Kidney glomerular epithelial cell (primary cell): ENCODE measurements around the gene ALG10B.
"Not testable (repeated sequence)": the region's sequence is repeated elsewhere in the genome, so short reads cannot be mapped to it uniquely, and the experiment has no call there.

Experiments used
- DNase-seq: peaks from one replicate; lab custom pipeline; 2025; lab: John Stamatoyannopoulos, UW

ALG10B gene, protein sequence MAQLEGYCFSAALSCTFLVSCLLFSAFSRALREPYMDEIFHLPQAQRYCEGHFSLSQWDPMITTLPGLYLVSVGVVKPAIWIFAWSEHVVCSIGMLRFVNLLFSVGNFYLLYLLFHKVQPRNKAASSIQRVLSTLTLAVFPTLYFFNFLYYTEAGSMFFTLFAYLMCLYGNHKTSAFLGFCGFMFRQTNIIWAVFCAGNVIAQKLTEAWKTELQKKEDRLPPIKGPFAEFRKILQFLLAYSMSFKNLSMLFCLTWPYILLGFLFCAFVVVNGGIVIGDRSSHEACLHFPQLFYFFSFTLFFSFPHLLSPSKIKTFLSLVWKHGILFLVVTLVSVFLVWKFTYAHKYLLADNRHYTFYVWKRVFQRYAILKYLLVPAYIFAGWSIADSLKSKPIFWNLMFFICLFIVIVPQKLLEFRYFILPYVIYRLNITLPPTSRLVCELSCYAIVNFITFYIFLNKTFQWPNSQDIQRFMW

DNA sequence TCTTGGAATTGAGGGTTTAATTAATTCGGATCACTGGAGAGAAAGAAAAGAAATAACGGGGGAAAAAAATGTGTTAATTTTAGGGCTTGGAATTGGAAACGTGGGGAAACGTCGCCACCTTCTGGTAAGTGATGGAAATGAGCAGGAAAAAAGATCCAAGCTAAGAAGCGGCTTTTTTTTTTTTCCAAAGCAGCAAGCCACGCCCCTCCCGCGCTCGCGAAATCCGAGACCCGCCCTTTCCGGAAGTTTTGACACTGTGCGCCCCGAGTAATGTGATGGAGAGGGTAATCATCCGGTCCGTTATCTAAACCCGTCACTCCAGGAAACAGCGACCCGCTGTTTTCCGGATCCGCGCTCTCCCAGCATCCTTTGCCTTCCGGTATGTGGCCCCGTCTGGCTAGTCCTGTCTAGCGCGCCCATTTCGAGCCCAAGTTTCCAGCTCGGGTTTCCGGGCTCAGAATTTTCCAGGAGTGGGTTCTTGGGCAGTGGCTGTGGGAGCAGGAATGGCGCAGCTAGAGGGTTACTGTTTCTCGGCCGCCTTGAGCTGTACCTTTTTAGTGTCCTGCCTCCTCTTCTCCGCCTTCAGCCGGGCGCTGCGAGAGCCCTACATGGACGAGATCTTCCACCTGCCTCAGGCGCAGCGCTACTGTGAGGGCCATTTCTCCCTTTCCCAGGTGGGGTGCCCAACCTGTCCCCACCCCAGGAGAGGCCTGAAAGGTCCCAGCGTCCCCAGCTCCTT is at the start of gene ALG10B:
Gene ALG10B, plus strand, starts transcription at position 384 of the 739 bp plus-strand sequence. Its CDS starts 120 bp downstream, at position 504.
- peak; percentile 94 for DNase-seq

DNA sequence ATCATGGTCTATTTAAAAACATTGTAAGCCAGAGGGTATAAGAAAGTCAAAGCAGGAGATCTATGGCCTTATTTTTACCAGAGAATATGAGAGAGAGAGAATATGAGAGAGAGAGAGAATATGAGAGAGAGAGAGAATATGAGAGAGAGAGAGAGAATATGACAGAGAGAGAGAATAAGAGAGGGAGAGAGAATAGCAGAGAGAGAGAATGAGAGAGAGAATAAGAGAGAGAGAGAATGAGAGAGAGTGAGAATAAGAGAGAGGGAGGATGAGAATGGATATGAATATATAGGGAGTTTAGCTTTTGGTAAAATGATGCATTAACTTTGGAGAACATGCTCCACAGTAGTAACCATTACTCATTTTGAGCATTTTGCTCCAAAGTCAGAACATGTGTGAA is 48.0 kb upstream of the ALG10B start:
- no peak for DNase-seq

DNA sequence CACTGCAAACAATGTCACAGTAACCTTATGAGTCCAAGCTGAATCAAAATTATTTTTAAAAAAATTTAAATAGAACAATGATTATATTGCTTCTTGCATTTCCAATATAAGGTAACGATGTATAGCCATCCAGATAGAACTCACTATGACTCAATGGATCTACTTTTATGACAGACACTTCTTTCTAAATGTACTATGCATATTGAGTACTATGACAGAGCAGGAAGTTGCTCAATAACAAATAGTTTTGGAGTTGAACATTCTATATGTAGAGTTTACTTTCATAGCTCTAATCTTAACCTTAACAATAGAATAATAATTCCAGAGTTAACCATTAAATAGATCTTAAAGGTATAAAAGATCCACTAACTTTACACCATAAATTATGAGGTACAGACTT is 46.7 kb upstream of the ALG10B start:
- no peak for DNase-seq

DNA sequence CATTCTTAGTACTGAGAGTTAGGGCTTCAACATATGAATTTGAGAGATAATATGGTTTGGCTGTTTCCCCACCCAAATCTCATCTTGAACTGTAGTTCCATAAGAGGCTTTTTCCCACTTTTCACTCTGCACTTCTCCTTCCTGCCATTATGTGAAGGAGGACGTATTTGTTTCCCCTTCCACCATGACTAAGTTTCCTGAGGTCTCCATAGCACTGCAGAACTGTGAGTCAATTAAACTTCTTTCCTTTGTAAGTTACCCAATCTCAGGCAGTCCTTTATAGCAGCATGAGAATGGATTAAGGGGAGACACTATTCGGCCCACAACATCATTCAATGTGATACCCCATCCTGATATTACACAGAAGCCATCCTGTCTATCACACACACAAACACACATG is 36.8 kb upstream of the ALG10B start:
- no peak for DNase-seq

DNA sequence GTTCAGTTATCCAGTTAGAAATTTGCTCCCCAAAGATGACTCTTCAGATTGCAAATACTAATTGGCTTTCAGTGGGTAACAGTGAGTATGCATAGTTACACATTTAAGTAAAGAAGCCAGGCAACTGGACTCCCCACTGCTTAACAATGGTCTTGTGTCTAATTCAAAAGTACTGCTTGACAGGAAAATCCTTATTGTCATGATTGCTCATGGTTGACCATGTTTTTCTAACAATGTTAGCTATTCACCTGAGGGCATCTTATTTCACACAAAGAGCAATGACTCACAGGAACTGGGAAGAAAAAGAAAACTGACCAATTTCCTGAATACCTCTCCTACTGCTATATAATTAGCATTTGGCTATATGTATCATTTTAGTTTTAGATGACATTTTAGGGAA is 33.7 kb upstream of the ALG10B start:
- DNase-seq: peak; percentile 61

DNA sequence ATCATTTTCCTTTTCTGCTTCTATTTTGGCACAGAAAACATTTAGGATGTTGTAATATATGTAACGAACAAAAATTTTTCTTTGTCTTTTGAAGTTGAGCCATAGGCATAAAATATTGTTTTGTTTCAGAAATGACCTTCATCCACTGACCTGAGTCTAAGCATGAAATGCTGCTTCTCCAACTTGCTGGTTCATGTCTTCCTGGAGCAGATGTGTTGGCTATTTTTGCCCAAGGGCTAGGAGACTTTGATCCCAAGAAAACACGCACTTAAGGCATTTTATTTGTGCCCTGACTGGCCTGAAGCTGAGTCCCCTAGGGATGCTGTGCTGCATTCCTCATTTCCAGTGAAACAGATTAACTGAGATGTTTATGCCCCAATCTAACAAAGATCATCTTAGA is 27.2 kb upstream of the ALG10B start:
- no peak for DNase-seq

DNA sequence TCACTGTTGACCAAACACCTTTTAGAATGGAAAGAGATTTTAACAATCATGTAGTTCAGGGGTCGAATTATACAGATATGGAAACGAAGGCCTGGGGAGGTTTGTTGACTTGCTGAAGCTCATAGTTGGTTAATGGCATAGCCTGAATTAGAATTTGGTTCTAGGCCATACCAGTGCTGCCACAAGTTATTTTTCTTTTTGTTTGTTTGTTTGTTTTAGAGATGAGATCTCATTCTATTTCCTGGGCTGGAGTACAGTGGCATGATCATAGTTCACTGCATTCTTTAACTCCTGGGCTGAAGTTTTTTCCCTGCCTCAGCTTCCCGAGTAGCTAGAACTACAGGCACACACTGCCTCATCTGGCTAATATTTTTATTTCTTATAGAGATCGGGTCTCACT is 25.4 kb upstream of the ALG10B start:
- DNase-seq: no peak

DNA sequence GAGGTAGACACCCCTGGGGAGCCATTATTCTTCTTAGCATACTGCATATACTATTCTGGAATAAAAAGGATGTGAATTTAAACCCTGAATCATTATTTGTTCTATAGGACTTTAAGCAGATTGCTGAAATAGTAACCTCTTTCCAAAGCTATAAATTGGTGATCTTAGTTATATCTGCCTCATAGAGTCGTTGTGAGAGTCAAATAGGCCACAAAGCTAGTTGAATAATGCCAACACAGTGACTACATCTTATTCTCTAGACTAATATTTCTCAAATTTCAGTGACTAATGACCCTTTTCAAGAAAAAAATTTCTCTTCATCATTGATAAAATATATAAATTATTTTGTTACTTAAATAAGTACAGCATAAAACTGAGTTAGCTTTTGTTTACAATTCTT is 13.6 kb upstream of the ALG10B start:
- not testable (repeated sequence) for DNase-seq

DNA sequence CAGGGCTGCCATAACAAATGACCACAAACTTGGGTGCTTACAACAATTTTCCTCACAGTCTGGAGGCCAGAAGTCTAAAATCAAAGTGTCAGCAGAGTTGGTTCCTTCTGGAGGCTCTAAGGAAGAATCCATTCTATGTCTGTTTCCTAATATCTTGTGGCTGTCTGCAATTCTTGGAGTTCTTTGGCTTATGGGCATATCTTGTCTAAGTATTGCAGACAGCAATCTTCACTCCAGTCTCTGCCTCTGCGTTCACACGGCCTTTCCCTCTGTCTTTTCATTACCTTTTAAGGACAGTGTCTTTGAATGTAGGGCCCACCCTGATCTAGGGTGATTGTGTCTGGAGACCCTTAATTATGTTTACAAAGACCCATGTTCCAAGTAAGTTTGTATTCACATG is 5.4 kb downstream of the ALG10B start:
- not testable (repeated sequence) for DNase-seq

DNA sequence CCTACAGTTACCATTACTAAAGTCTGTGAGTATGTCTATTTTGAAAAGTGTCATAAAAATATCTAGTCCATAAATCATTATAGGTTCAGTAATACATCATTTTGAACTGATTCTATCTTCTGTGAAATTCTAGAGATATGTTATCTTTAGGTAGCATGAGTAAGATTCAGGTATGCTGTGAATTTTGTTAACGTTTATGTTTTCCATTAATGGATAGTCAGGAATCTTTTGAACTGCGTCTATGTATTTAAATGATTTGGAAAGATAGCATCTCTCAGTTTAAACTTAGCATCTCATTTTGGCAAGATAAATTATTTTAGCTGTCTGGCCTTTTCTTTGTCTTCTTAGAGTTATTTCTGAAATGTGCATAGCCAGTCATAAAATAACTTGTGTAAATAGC is 8.3 kb downstream of the ALG10B start:
- no peak for DNase-seq

DNA sequence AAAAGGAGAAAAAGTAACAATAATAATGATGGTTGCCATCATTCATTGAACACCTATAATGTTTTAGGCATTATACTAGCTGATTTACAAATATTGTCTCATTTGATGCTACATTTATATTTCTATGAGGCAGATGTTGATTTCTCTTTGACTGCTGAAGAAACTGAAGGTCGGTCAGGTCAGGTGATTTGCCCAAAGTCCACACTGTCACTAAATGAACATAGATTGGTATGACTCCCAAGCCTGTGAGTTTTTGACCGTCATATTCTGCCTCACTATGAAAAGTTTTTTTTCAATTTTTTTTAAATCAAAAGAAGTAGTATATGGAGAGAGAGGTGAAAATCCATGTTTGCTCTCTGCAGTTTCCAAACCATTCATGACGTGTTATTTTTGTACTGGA is 10.8 kb downstream of the ALG10B start:
- no peak for DNase-seq

DNA sequence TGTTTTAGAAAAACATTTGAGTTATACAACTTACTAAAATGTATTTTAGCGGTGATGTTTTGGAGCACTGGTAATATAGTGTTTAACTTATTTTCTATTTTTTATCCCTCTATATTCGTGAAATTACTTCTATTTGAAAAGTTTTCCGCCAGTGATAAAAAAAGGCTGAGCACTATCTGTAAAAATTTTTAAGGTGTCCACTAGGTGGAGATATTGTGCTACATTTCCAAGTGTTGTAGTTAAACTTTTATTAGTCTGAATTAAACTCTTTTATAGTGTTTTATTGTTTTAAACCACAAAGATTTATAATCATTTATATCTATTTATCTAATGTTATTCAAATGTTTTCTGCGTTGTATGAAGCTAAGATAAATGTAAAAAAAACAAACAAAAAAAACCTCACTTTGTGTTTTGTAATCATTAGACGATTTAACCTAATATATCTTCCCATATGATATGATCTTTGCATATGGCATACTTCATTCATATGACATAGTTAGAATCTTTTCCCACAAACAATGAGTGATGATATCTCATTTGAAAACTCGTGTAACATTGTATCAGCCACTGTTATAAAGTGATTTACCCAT is 11.8 kb downstream of the ALG10B start:
- DNase-seq: peak; percentile 48

DNA sequence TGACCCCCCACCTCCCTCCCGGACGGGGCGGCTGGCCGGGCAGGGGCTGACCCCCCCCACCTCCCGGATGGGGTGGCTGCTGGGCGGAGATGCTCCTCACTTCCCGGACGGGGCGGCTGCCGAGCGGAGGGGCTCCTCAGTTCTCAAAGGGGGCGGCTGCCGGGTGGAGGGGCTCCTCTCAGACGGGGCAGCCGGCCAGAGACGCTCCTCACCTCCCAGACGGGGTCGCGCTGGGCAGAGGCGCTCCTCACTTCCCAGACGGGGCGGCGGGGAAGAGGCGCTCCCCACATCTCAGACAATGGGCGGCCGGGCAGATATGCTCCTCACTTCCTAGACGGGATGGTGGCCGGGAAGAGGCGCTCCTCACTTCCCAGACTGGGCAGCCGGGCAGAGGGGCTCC is 13.8 kb downstream of the ALG10B start:
- DNase-seq: not testable (repeated sequence)

DNA sequence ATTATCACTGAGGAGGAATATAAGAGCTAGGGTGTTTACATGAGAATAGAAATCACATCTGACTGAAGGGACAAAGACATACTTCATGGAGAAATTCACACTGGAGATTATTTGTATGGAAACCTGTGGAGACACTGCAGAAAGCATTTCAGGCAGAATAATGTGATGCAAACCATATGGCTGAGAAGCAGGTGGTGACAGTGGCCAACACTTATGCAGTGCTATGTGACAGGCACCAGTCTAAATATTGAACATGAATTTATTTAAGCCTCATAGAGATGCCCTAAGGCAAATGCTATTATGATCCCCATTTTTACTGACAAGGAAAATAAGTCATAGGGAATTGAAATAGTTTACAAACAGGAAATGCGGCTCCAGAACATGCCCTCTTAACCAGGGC is 16.2 kb downstream of the ALG10B start:
- DNase-seq: no peak

DNA sequence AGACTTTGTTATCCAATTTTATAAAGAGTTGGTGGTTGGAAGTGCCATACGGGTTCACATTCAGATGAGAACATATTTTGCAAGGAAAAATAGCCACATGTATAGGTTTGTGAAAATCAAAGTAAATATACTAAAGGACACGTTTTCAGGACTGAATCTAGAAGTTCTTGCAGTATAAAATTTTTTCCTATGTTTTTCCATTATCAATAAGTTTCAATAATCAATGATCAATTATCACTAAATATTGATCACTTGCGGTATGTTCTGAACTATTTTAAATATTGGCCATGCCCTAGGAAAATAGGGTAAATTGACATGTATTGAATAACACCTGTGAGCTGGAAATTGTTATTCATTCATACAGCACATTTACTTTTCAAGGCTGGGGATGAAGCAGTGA is 25.9 kb downstream of the ALG10B start:
- no peak for DNase-seq

DNA sequence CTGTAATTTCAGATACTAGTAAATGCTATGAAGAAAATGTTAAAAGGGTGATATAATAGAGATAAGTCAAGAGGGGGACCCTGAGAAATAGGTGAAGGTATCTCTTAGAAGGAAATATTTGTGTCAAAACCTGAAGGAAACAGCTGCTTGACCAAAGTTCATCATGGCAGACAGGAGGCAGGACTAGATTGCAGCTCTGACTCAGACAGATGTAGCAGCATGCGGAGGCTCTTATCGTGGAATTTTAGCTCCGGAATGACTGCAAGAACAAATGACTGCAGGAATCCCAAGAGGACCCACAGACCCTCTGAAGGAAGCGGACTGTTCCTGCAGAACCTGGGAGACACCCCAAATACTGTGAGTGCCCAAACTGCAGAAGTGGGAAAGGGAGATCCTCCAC is 26.7 kb downstream of the ALG10B start:
- DNase-seq: not testable (repeated sequence)

DNA sequence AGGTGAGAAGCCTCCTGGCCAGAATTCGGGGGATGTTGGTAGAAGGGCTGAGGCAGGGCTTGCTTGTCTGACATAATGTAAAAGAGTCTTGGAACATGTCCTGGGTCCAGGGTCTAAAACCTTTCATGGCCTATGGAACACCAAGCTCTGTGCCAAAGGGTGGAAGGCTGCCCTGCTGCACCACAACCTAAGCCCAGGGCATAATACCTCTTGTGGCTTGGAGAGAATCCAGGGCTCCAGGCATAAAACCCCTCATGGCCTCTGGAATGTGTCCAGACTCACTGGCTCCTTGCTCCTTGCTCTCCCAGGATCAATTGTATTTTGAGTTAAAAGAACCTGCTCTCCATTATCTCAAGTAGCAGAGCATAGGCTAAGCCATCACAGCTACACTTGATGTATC is 27.3 kb downstream of the ALG10B start:
- not testable (repeated sequence) for DNase-seq

DNA sequence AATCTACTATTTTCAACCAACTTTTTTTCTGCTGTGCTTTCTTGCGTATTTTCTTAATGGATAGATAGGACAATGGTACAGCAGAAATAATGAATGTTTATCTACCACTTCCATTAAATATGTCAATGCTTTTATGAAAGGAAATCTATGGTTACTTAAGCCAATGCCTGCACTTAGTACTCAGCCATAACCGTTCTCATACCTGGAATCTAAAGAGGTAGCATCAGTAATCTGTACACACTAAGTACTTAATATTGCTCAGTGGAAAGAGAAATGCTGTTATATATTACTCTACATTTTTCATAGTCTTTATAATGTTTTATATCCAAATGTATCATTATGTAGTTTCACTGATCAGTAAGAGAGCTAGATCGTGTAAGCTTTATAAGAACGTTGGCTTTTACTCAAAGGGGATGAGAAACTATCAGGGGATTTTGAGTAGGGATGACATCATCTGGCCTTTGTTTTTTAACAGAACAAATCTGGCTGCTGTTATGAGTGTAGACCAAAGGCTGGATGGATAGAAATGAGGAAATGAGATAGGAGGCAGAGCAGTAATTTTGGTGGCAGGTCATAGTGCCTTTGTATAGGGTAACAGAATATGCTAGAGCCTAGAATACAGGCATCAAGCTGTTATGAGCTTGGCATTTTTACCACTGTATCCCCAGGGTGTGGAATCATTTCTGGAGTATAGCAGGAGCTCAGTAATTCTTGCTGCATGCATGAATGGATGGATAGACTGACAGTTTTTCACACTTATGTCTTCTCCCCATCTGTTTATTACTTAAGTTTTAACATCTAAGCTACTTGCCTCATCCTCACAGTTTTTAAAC is 34.0 kb downstream of the ALG10B start:
- DNase-seq: no peak

DNA sequence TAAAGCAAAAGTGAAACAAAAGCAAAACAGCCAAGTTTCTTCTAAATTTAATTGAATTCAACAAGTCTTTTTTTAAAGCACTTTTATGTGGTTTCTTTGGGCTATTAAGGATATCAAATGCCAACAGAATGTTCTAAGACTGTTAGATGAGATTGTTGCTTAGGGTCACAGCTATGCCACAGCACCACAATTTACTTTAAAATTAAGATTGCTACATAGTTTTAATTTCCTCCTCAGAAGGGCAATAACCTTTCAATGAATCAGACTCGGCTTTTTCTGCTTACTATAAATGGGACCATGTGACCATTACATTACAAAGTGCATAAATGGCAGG is 34.6 kb downstream of the ALG10B start:
- DNase-seq: not testable (repeated sequence)

DNA sequence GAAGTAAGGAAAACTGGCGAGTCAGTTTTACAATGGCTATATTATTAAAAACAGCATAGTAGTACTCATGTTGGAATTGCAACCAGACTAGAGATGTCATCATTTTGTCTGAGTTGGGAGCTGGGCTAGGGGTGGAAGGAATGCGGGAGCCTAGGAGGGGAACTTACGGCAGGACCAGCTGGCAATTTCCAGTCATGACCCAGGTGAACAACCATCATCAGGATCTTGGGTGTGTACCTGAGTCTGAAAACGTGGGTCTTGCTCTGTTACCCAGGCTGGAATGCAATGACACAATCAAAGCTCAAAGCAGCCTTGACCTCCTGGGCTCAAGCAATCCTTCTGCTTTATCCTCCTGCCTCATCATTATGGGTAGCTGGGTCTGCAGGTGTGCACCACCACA is 50.9 kb downstream of the ALG10B start:
- DNase-seq: no peak

DNA sequence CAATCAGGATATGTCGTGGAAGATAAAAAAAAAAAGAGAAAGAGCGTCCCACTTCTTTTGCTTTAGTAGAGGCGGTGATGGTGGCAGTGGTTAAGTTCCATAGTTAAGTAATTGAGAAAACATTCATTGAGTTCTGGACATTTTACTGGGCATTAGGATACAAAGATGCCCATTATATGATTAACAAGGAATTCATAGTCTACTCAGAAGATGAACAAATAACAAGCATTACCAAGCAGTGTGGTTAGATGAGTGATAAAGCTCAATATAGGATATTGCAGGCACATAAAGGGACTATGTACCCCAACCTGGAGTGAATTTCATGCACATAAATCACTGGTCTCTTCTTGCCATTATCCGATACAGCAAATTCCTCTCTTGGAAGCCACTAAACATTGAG is 53.7 kb downstream of the ALG10B start:
- DNase-seq: no peak

DNA sequence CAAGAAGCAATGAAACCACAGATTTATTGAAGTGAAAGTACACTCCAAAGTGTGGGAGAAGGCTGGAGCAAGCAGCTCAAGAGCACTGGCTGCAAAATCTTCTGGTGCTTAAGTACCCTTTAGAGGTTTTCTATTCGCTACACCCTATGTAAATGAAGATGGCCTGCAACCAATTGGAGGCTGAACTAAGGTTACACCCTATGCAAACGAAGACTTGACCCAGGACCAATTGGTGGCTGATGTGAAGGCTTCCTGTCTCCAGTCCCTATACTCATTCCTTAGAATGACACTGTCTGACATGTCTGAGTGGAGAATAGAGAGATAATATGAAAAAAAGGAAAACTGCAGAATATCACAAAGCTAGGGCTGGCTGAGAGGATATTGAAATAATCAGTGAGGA is 57.2 kb downstream of the ALG10B start:
- DNase-seq: no peak
